Liver (tissue), 3 donors: ENCODE data around the gene NSUN4.

Source experiments
- ATF3 ChIP-seq: IDR thresholded peaks from 2 replicates; pipeline ENCODE4 v1.6.1; 2016; ENCODE audit warnings: antibody characterized with exemption
- CTCF ChIP-seq: fragments of 150-350 bp; IDR thresholded peaks from 2 replicates; pipeline ENCODE4 v1.5.1; 2017; ENCODE audit warnings: improper control_type of control experiment, low read depth, low read length; ENCODE audit not compliant: missing input control
- EGR1 ChIP-seq, 2 donors: IDR thresholded peaks; 2 replicates each; pipeline ENCODE4 v1.6.1; 2016 to 2018; ENCODE audit warnings: antibody characterized with exemption in 2 of 2, low read depth in 2 of 2
- GABPA ChIP-seq, 2 donors: IDR thresholded peaks in 1 of 2; conservative IDR thresholded peaks in 1 of 2; 2 replicates each; pipeline ENCODE4 v1.6.1; 2016; ENCODE audit warnings: antibody characterized with exemption in 2 of 2, mild to moderate bottlenecking in 1 of 2, moderate library complexity in 1 of 2
- JUND ChIP-seq, 2 donors: IDR thresholded peaks; 2 replicates each; pipeline ENCODE4 v1.6.1; 2016; ENCODE audit warnings: antibody characterized with exemption in 2 of 2
- MAX ChIP-seq: IDR thresholded peaks from 2 replicates; pipeline ENCODE4 v1.6.1; 2016; ENCODE audit warnings: antibody characterized with exemption
- RAD21 ChIP-seq, 2 donors: IDR thresholded peaks; 2 replicates each; pipeline ENCODE4 v1.6.1; 2016; ENCODE audit warnings: antibody characterized with exemption in 2 of 2, mild to moderate bottlenecking in 2 of 2
- REST ChIP-seq: IDR thresholded peaks from 2 replicates; pipeline ENCODE4 v1.6.1; 2016; ENCODE audit warnings: antibody characterized with exemption, mild to moderate bottlenecking
- RXRA ChIP-seq, 2 donors: IDR thresholded peaks; 2 replicates each; pipeline ENCODE4 v1.6.1; 2017 to 2018; ENCODE audit warnings: antibody characterized with exemption in 2 of 2, mild to moderate bottlenecking in 1 of 2
- SP1 ChIP-seq: IDR thresholded peaks from 2 replicates; pipeline ENCODE4 v1.6.1; 2018; ENCODE audit warnings: antibody characterized with exemption, mild to moderate bottlenecking
- YY1 ChIP-seq: IDR thresholded peaks from 2 replicates; pipeline ENCODE4 v1.6.1; 2016; ENCODE audit warnings: antibody characterized with exemption, mild to moderate bottlenecking
- donor health status: healthy.
- donor health status: healthy.

- TF ChIP-seq REST (no peak), CTCF (no peak), GABPA (IDR thresholded peaks at IDR 0.05 in 1 of 2, conservative IDR thresholded peaks at IDR 0.05 in 1 of 2) (no peak), MAX (no peak), RXRA (IDR thresholded peaks at IDR 0.05) (no peak), RAD21 (IDR thresholded peaks at IDR 0.05) (no peak), SP1 (no peak), ATF3 (no peak), JUND (IDR thresholded peaks at IDR 0.05) (no peak), YY1 (no peak), EGR1 (IDR thresholded peaks at IDR 0.05; ENCODE audit: low read depth in 2 of 2) (no peak)
These were observed 65.1 kb downstream of the NSUN4 start for GRCh38 chr1:46405724-46406123.
